Loucy (cell line): ENCODE data around the gene PLXDC1.
"Not testable (repeated sequence)": the region's sequence is repeated elsewhere in the genome, so short reads cannot be mapped to it uniquely, and the experiment has no call there.

ENCODE experiments used
- H2AFZ ChIP-seq: fragments of 200-600 bp; sonication (generic); 2 replicates; pipeline ENCODE4 v1.6.0; 2016; ENCODE audit warnings: antibody characterized with exemption, mild to moderate bottlenecking, low read length, moderate library complexity
- H3F3A ChIP-seq: fragments of 200-600 bp; 2 replicates; pipeline ENCODE4 v1.6.0; 2016; ENCODE audit warnings: antibody characterized with exemption, low read depth, mild to moderate bottlenecking
- H3K27me3 ChIP-seq: fragments of 200-600 bp; sonication (generic); 2 replicates; pipeline ENCODE4 v1.6.1; 2014; ENCODE audit warnings: low read length, mild to moderate bottlenecking; ENCODE audit not compliant: insufficient read depth, poor library complexity, severe bottlenecking
- H3K36me3 ChIP-seq: fragments of 200-600 bp; sonication (generic); 2 replicates; pipeline ENCODE4 v1.6.1; 2016; ENCODE audit warnings: low read length; ENCODE audit not compliant: insufficient read depth
- H3K4me1 ChIP-seq: fragments of 200-600 bp; sonication (generic); 2 replicates; pipeline ENCODE4 v1.5.1; 2014; ENCODE audit warnings: low read length, mild to moderate bottlenecking; ENCODE audit not compliant: insufficient read depth, poor library complexity, severe bottlenecking
- H3K4me2 ChIP-seq: fragments of 200-600 bp; sonication (generic); 2 replicates; pipeline ENCODE4 v1.6.0; 2014; ENCODE audit warnings: antibody characterized with exemption, low read length, low read depth, mild to moderate bottlenecking; ENCODE audit not compliant: poor library complexity, severe bottlenecking
- H3K4me3 ChIP-seq: fragments of 200-600 bp; sonication (generic); 2 replicates; pipeline ENCODE4 v1.5.1; 2014; ENCODE audit warnings: low read length, mild to moderate bottlenecking, mixed read lengths; ENCODE audit not compliant: poor library complexity, severe bottlenecking
- H3K79me2 ChIP-seq: fragments of 200-600 bp; sonication (generic); 2 replicates; pipeline ENCODE4 v1.6.1; 2014; ENCODE audit warnings: low read length; ENCODE audit not compliant: insufficient read depth
- H3K9ac ChIP-seq: fragments of 200-600 bp; sonication (generic); 2 replicates; pipeline ENCODE4 v1.6.0; 2014; ENCODE audit warnings: mild to moderate bottlenecking, low read depth, low read length, moderate library complexity; ENCODE audit not compliant: poor library complexity, severe bottlenecking
- H3K9me2 ChIP-seq: fragments of 200-600 bp; sonication (generic); replicated peaks from 2 replicates; pipeline ENCODE4 v1.6.1; 2016; ENCODE audit warnings: low read depth, low read length, mixed read lengths
- H3K9me3 ChIP-seq: fragments of 200-600 bp; sonication (generic); 2 replicates; pipeline ENCODE4 v1.6.1; 2014; ENCODE audit warnings: mild to moderate bottlenecking, antibody characterized with exemption, low read length, low read depth; ENCODE audit not compliant: insufficient read depth
- H4K20me1 ChIP-seq: fragments of 200-600 bp; sonication (generic); 2 replicates; pipeline ENCODE4 v1.6.0; 2014; ENCODE audit warnings: antibody characterized with exemption, low read length, mild to moderate bottlenecking; ENCODE audit not compliant: insufficient read depth, poor library complexity, severe bottlenecking
- CTCF ChIP-seq: fragments of 200-600 bp; sonication (generic); conservative IDR thresholded peaks from 2 replicates; pipeline ENCODE4 v1.5.1; 2014; ENCODE audit warnings: mild to moderate bottlenecking, antibody characterized with exemption, low read length
- EZH2phosphoT487 ChIP-seq: fragments of 200-600 bp; IDR thresholded peaks from 2 replicates; pipeline ENCODE4 v1.6.1; 2018; ENCODE audit warnings: antibody characterized with exemption, mild to moderate bottlenecking, moderate library complexity, borderline replicate concordance

The PLXDC1 gene

GRCh38 chr17:39122991-39123390, 28.4 kb downstream of the PLXDC1 start:
- H3K9me3 ChIP-seq: no peaks in the 10 kb centered on the region
- H3F3A ChIP-seq: no peaks in the 10 kb centered on the region
- H4K20me1 ChIP-seq: no peaks in the 10 kb centered on the region
- H3K4me1 ChIP-seq: no peaks in the 10 kb centered on the region
- H3K9ac ChIP-seq: no peak overlapping the region
- no peak overlapping the region for H3K4me2 ChIP-seq
- no peaks in the 10 kb centered on the region for H3K79me2 ChIP-seq
- no peaks in the 10 kb centered on the region for H3K36me3 ChIP-seq
- H3K9me2 ChIP-seq: no peaks in the 10 kb centered on the region
- H2AFZ ChIP-seq: no peak overlapping the region
- H3K27me3 ChIP-seq: no peaks in the 10 kb centered on the region
- TF ChIP-seq CTCF (no peak), EZH2phosphoT487 (no peak)
- H3K4me3 ChIP-seq: no peak overlapping the region

- not testable (repeated sequence) for H3K4me1 ChIP-seq, H3K4me2 ChIP-seq, H3F3A ChIP-seq, H3K36me3 ChIP-seq, H3K9me2 ChIP-seq, H3K27me3 ChIP-seq, H3K9ac ChIP-seq, H3K4me3 ChIP-seq, H3K9me3 ChIP-seq, H3K79me2 ChIP-seq, H2AFZ ChIP-seq, H4K20me1 ChIP-seq
Observed at GRCh38 chr17:39121919-39122318, 29.5 kb downstream of the PLXDC1 start.

- no peak overlapping the region for H3K4me2 ChIP-seq
- H3K4me3 ChIP-seq: no peak overlapping the region
- H3K4me1 ChIP-seq: no peaks in the 10 kb centered on the region
- no peaks in the 10 kb centered on the region for H3K36me3 ChIP-seq
- TF ChIP-seq EZH2phosphoT487 (no peak), CTCF (no peak)
- no peaks in the 10 kb centered on the region for H3F3A ChIP-seq
- no peaks in the 10 kb centered on the region for H3K79me2 ChIP-seq
- H4K20me1 ChIP-seq: no peaks in the 10 kb centered on the region
- no peaks in the 10 kb centered on the region for H3K9me2 ChIP-seq
- no peaks in the 10 kb centered on the region for H3K27me3 ChIP-seq
- H2AFZ ChIP-seq: no peak overlapping the region
- no peaks in the 10 kb centered on the region for H3K9me3 ChIP-seq
- no peak overlapping the region for H3K9ac ChIP-seq
Observed at GRCh38 chr17:39118674-39119419, 32.6 kb downstream of the PLXDC1 start.

- Histone ChIP-seq H3K9me2 (no peaks in the 10 kb centered on the region), H3K79me2 (no peaks in the 10 kb centered on the region), H3K27me3 (no peaks in the 10 kb centered on the region), H3K36me3 (no peaks in the 10 kb centered on the region), H3K4me1 (no peaks in the 10 kb centered on the region), H4K20me1 (no peaks in the 10 kb centered on the region), H3K9ac (no peak overlapping the region), H2AFZ (no peak overlapping the region), H3K4me2 (no peak overlapping the region), H3K9me3 (no peaks in the 10 kb centered on the region), H3K4me3 (no peak overlapping the region), H3F3A (no peaks in the 10 kb centered on the region)
- no peak for TF ChIP-seq CTCF
Observed at GRCh38 chr17:39116224-39116623, 35.2 kb downstream of the PLXDC1 start.
